Stomach smooth muscle (tissue), 2 donors: Measurements from ENCODE around the gene PIAS3.

Experiments
- H3K27ac ChIP-seq: one replicate; pipeline ENCODE4 v1.7.0; 2013; ENCODE audit warnings: mild to moderate bottlenecking, low read length, inconsistent platforms
- H3K27me3 ChIP-seq, 2 donors: one replicate each; pipeline ENCODE4 v1.7.0; 2013; ENCODE audit warnings: low read length in 2 of 2; ENCODE audit not compliant: insufficient read depth in 2 of 2, control insufficient read depth in 1 of 2
- H3K36me3 ChIP-seq, 2 donors: one replicate each; pipeline ENCODE4 v1.7.0; 2013; ENCODE audit warnings: low read length in 2 of 2; ENCODE audit not compliant: control insufficient read depth in 2 of 2, insufficient read depth in 2 of 2
- H3K4me1 ChIP-seq: one replicate; pipeline ENCODE4 v1.7.0; 2013; ENCODE audit warnings: low read length; ENCODE audit not compliant: control insufficient read depth, insufficient read depth
- H3K4me3 ChIP-seq, 2 donors: one replicate each; pipeline ENCODE4 v1.7.0; 2013; ENCODE audit warnings: low read length in 2 of 2
- H3K9ac ChIP-seq, 2 donors: one replicate each; pipeline ENCODE4 v1.7.0; 2013; ENCODE audit warnings: low read length in 2 of 2, mild to moderate bottlenecking in 1 of 2
- H3K9me3 ChIP-seq, 2 donors: one replicate each; pipeline ENCODE4 v1.7.0; 2013; ENCODE audit warnings: low read length in 2 of 2; ENCODE audit not compliant: control insufficient read depth in 2 of 2
- donor health status: healthy.
- donor health status: Pancreatic carcinoma.

Gene PIAS3

DNA sequence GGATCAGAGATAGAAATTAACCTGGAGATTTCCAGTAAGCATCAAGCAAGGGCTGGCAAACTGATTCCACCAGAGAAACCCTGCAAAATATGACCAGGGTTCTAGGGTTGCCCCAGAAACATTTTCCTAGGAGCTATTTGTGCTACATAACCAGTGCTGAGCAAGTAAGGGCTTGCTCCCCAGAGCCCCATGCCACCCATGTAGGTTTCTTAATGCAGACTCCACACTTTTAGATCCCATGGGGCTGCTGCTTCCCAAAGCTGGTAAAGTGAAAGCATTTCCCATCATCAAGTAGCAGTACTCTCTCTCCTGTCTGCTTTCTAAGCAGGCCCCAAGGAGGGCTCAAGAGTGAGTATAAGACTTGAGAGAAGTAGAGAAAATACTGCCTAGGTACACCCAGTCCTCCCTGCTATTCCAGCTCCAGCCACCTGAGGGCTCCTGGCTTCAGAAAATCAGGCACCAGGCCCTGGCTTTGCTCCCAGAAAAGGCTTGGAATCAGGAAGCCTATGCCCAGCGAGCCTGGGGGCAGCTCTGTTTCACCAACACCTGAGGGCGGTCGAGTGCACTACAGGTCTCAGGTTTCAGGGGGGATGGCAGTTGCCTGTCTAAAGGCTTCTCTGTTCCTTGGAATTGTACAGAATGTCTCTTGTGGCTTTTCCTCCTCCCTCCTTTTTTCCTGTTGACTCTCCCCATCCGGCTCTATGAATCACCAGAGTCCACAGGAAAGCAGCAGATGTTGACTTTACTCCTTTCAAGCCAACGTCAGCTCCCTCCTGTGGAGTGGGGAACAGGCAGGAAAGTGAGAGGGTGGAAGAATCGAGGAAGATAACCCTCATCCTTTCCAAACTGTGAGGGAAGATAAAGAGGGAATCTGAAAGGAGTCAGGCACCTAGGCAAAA, 33.0 kb upstream of the PIAS3 start:
- H3K4me3 ChIP-seq: peak overlapping the region; percentile 23 to 67
- no peaks in the 10 kb centered on the region for H3K36me3 ChIP-seq
- H3K9me3 ChIP-seq: no peaks in the 10 kb centered on the region
- H3K4me1 ChIP-seq: peaks cover 14% of the 10 kb centered on the region
- H3K27me3 ChIP-seq: peaks cover 0 to 2% of the 10 kb centered on the region in 2 donors
- peak overlapping the region; percentile 58 to 76 for H3K9ac ChIP-seq
- peak overlapping the region; percentile 75 for H3K27ac ChIP-seq

DNA sequence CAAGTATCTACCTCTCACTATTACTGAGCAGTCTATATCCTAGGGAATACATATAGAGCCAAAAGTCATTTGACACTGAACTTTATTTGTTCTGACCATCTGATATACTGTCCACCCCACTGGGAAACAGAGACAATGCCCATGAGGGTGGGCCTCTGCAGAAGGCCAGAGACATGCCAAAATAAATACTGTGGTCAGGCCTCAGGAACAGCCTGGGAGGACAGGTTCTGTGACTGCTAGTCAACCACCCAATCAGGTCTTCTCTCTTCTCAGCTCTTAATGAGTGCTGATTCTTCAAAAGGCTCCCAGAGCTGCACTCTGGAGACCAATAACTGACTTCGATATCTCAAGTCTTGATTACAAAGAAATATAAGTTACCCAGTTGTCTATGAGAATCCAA, 32.3 kb upstream of the PIAS3 start:
- H3K4me1 ChIP-seq: peaks cover 14% of the 10 kb centered on the region
- no peaks in the 10 kb centered on the region for H3K9me3 ChIP-seq
- no peaks in the 10 kb centered on the region for H3K27me3 ChIP-seq
- H3K4me3 ChIP-seq: no peak overlapping the region
- peak overlapping the region; percentile 75 for H3K27ac ChIP-seq
- H3K36me3 ChIP-seq: no peaks in the 10 kb centered on the region
- H3K9ac ChIP-seq: peak overlapping the region in 1 of 2 donors; percentile 58

DNA sequence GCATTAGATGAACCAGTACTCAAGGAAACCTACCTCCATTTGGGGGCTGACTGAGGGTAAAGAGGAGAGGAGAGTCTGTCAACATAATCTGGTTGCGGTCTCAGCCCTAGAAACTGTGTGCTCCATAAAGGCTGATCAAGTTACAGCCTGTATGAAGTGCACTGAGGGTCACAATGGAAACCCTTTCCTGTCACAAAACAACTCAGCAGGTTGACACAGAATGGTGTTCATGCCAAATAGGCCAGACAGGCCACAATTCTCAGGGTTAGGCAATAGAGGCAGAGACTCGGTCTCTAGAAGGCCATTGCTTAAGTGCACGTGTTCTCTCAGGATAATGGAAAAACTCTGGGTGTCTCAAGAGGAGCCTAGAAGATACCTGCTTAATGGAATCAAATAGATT, 30.8 kb upstream of the PIAS3 start:
- Histone ChIP-seq H3K4me1 (peaks cover 18% of the 10 kb centered on the region), H3K9me3 (no peaks in the 10 kb centered on the region), H3K36me3 (no peaks in the 10 kb centered on the region), H3K9ac (no peak overlapping the region), H3K4me3 (no peak overlapping the region), H3K27ac (no peak overlapping the region), H3K27me3 (no peaks in the 10 kb centered on the region)

DNA sequence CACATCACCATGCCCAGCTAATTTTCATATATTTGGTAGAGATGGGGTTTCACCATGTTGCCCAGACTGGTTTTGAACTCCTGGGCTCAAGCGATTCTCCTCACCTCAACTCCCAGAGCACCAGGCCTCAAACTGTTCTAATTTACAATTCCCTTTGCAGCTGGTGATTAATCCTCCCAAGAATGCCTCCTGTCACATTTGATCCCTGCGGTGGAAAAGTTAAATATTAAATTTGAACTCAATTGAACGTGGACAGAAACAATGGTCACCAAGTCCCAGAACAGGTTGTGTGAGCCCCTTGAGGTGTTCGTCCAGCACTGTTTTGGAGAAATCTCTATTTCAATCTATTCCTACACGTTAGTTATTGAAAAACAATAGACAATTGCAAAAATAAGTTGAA, 28.8 kb upstream of the PIAS3 start:
- no peaks in the 10 kb centered on the region for H3K9me3 ChIP-seq
- H3K9ac ChIP-seq: no peak overlapping the region
- no peak overlapping the region for H3K27ac ChIP-seq
- H3K4me1 ChIP-seq: peaks cover 17% of the 10 kb centered on the region
- no peak overlapping the region for H3K4me3 ChIP-seq
- no peaks in the 10 kb centered on the region for H3K36me3 ChIP-seq
- peaks cover 0 to 2% of the 10 kb centered on the region in 2 donors for H3K27me3 ChIP-seq

DNA sequence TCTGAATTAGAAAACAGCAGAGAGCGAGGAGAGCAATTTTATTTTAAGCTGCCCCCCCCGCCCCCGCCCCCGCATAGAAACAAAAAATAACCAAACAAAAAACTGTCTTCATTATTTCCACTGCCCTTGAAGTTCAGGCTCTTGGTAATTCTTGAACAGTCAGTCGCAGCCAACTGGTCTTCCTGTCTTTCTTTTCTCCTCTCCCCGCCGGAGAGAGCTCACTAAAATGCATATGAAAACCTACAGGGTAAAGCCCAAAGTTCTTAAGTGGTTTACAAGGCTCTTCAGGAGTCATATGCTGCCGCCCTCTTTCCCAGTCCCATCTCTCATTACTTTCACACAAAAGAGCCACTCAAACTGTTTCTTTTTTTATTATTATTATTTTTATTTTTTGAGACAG, 27.9 kb upstream of the PIAS3 start:
- no peak overlapping the region for H3K9ac ChIP-seq
- H3K36me3 ChIP-seq: no peaks in the 10 kb centered on the region
- H3K27me3 ChIP-seq: peaks cover 0 to 2% of the 10 kb centered on the region in 2 donors
- H3K9me3 ChIP-seq: no peaks in the 10 kb centered on the region
- peaks cover 10% of the 10 kb centered on the region for H3K4me1 ChIP-seq
- H3K4me3 ChIP-seq: no peak overlapping the region
- no peak overlapping the region for H3K27ac ChIP-seq

DNA sequence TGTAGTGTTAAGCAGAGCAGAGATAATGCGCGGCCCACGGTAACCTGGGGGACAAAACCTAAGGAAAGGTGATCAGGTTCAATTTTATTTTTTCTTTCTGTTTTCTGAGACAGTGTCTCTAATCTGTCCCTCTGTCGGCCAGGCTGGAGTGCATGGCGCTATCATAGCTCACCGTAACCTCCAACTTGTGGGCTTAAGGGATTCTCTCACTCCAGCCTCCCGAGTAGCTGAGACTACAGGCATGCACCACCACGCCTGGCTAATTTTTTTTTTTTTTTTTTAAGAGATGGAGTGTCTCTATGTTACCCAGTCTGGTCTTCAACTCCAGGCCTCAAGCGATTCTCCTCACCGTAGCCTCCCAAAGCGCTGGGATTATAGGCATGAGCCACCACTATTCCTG, 27.5 kb upstream of the PIAS3 start:
- Histone ChIP-seq H3K9me3 (no peaks in the 10 kb centered on the region), H3K9ac (no peak overlapping the region), H3K27me3 (peaks cover 0 to 4% of the 10 kb centered on the region in 2 donors), H3K36me3 (no peaks in the 10 kb centered on the region), H3K4me1 (peaks cover 6% of the 10 kb centered on the region), H3K4me3 (peak overlapping the region; percentile 80 to 83), H3K27ac (no peak overlapping the region)

DNA sequence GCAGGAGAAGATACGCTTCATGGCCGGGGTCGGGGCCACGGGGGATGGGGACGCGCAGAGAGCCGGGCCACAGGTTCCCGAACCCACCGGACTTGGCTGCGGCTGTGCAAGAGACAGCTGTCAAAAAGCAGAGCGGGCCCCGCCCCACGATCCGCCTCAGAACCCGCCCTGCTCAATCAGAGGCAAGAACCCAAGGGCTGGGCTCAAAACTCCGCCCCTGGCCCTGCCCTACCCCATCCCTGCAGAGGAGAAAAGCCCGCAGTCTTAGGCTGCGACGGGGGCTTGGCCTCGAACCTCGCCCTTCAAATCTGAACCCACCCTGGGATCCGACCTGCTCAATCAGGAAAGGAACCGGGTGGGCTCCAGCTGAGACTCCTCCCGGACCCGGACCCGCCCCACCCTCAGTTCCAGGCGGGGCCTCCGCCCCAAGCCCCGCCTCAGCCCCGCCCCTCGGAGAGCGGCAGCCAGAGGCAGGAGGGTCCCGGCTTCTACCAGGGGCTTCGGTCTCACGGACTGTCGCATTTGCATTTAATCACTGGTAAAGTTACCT, 26.9 kb upstream of the PIAS3 start, which contains the start of gene ANKRD35:
ANKRD35 (minus strand) TSS at position 129 of the 550 bp plus-strand sequence; CDS start at position 21, 108 bp downstream.
- Histone ChIP-seq H3K9me3 (no peaks in the 10 kb centered on the region), H3K4me1 (peaks cover 3% of the 10 kb centered on the region), H3K9ac (no peak within 1 kb of the TSS), H3K27me3 (peaks cover 0 to 4% of the 10 kb centered on the region in 2 donors), H3K36me3 (no peaks in the 10 kb centered on the region), H3K4me3 (peak within 1 kb of the TSS; percentile 80 to 83), H3K27ac (no peak within 1 kb of the TSS)

DNA sequence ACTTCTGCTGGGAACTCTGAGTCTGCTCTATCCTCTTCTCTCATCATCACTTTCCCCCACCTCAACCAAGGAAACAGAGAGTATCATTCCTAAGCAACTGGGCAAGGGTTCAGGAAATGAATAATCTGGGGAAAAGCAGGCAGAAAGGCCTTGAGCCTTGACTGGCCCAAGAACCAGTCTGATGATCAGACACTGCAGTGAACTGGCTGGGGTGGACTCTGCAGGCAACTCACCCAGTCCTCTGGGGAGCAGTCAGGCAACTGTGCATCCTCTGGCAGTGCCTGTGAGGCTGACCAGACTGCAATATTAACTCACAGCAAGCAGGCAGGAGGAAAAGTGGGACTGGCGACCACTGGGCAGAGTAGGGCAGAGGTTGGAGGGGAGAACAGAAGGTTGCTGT, 25.8 kb upstream of the PIAS3 start:
- peaks cover 3% of the 10 kb centered on the region for H3K4me1 ChIP-seq
- H3K27me3 ChIP-seq: peaks cover 0 to 4% of the 10 kb centered on the region in 2 donors
- H3K9ac ChIP-seq: no peak overlapping the region
- no peak overlapping the region for H3K4me3 ChIP-seq
- H3K36me3 ChIP-seq: no peaks in the 10 kb centered on the region
- no peak overlapping the region for H3K27ac ChIP-seq
- H3K9me3 ChIP-seq: no peaks in the 10 kb centered on the region

DNA sequence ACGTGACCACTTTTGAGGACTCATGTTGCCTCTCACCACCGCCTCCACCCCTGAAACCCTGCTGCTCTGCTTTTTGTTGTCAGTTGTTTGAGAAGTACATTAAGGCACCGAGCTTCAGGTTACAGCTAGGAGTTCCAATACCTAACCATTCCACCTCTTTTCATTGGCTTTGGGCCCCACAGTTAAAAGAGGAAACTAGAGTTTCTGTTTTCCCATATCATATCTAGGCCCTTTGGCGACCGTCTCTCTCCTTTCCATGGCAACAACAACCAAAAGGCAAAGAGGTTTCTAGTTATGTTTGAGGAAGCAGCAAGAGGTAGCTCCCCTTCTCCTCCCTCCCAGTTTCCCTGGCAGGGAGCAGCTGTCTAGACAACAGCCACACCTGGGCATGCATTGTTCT, 20.9 kb upstream of the PIAS3 start:
- no peaks in the 10 kb centered on the region for H3K36me3 ChIP-seq
- no peak overlapping the region for H3K4me3 ChIP-seq
- no peak overlapping the region for H3K27ac ChIP-seq
- H3K4me1 ChIP-seq: no peaks in the 10 kb centered on the region
- H3K9me3 ChIP-seq: no peaks in the 10 kb centered on the region
- H3K27me3 ChIP-seq: peaks cover 0 to 7% of the 10 kb centered on the region in 2 donors
- no peak overlapping the region for H3K9ac ChIP-seq

DNA sequence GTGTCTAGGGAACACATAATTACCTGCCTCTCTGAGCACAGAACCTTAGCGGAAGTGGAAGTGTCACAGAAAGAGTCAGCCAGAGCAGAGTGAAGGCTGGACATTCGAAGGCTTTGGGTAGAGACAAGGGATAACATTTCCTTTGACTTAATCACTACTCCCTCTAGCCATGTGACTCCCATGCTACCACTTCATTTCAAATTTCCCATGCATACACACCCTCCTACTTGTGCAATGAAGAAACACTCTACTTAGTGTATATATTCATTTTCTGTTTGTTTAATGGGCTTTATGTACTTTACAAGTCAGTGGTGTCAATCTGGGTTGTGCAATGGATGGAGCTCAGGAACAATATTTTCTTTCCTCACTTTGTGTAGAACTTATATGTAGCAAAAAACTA, 19.8 kb upstream of the PIAS3 start:
- no peak overlapping the region for H3K27ac ChIP-seq
- no peaks in the 10 kb centered on the region for H3K36me3 ChIP-seq
- H3K4me3 ChIP-seq: no peak overlapping the region
- H3K27me3 ChIP-seq: peaks cover 0 to 6% of the 10 kb centered on the region in 2 donors
- H3K9me3 ChIP-seq: no peaks in the 10 kb centered on the region
- H3K9ac ChIP-seq: no peak overlapping the region
- H3K4me1 ChIP-seq: no peaks in the 10 kb centered on the region
